Keratinocyte (primary cell): ENCODE results near the gene RAVER1. TPM values are rescaled to one million over a fixed set of nuclear protein-coding genes. Genes with fewer than 3 reads are reported as not detected.
A peak's percentile ranks its signal among the peaks of the same experiment; 100 is the strongest.

Source experiments
- DNase-seq: peaks from one replicate; pipeline ENCODE4 v3.0.0-alpha.2; 2011; ENCODE audit warnings: low read depth, missing footprints, low spot score
- FAIRE-seq: peaks from 2 replicates; lab custom pipeline; 2011; peaks lifted over from hg19 to GRCh38; lab: Jason Lieb, UNC
- H2AFZ ChIP-seq: 2 replicates; pipeline ENCODE4 v1.6.0; 2012; ENCODE audit warnings: low read length, control low read depth, inconsistent platforms; ENCODE audit not compliant: control insufficient read depth
- H3K27ac ChIP-seq: 2 replicates; pipeline ENCODE4 v1.5.1; 2011; ENCODE audit warnings: low read length; ENCODE audit not compliant: control insufficient read depth, insufficient read depth
- H3K27me3 ChIP-seq: 3 replicates; pipeline ENCODE4 v1.6.0; 2011; ENCODE audit warnings: low read length; ENCODE audit not compliant: control insufficient read depth, insufficient read depth; ENCODE audit errors: extremely low read depth
- H3K36me3 ChIP-seq, 2 experiments: 2 replicates in 1 of 2; 3 replicates in 1 of 2; pipeline ENCODE4 v1.5.1; 2011; ENCODE audit warnings: low read length in 2 of 2, mild to moderate bottlenecking in 1 of 2; ENCODE audit not compliant: control insufficient read depth in 2 of 2, insufficient read depth in 2 of 2; ENCODE audit errors: extremely low read depth in 1 of 2
- H3K4me1 ChIP-seq: 3 replicates; pipeline ENCODE4 v1.5.1; 2011; ENCODE audit warnings: low read length; ENCODE audit not compliant: control insufficient read depth, insufficient read depth; ENCODE audit errors: extremely low read depth
- H3K4me2 ChIP-seq: 3 replicates; pipeline ENCODE4 v1.6.0; 2011; ENCODE audit warnings: low read depth, low read length; ENCODE audit not compliant: control insufficient read depth, insufficient read depth; ENCODE audit errors: extremely low read depth
- H3K4me3 ChIP-seq, 3 experiments: fragments of 200-600 bp in 1 of 3; sonication (generic) in 1 of 3; 2 replicates in 2 of 3; 3 replicates in 1 of 3; pipeline ENCODE4 v1.5.1; 2011 to 2016; ENCODE audit warnings: low read length in 3 of 3, mild to moderate bottlenecking in 3 of 3, control low read depth in 2 of 3, inconsistent platforms in 1 of 3, low read depth in 1 of 3, mixed read lengths in 1 of 3, mixed run types in 1 of 3, moderate library complexity in 1 of 3; ENCODE audit not compliant: control insufficient read depth in 2 of 3, insufficient read depth in 2 of 3; ENCODE audit errors: extremely low read depth in 1 of 3
- H3K79me2 ChIP-seq: 2 replicates; pipeline ENCODE4 v1.6.0; 2012; ENCODE audit warnings: low read length; ENCODE audit not compliant: control insufficient read depth, insufficient read depth
- H3K9ac ChIP-seq: 3 replicates; pipeline ENCODE4 v1.6.0; 2011; ENCODE audit warnings: low read length; ENCODE audit not compliant: control insufficient read depth, insufficient read depth; ENCODE audit errors: extremely low read depth
- H3K9me1 ChIP-seq: 3 replicates; pipeline ENCODE4 v1.6.0; 2011; ENCODE audit warnings: low read length; ENCODE audit not compliant: control insufficient read depth, insufficient read depth; ENCODE audit errors: extremely low read depth
- H3K9me3 ChIP-seq: 2 replicates; pipeline ENCODE4 v1.5.1; 2012; ENCODE audit warnings: low read depth, low read length; ENCODE audit not compliant: control insufficient read depth
- H4K20me1 ChIP-seq: 3 replicates; pipeline ENCODE4 v1.6.0; 2011; ENCODE audit warnings: low read length; ENCODE audit not compliant: control insufficient read depth, insufficient read depth; ENCODE audit errors: extremely low read depth
- CTCF ChIP-seq, 3 experiments: IDR thresholded peaks in 1 of 3; conservative IDR thresholded peaks in 1 of 3; optimal IDR thresholded peaks in 1 of 3; 2 replicates in 2 of 3; 3 replicates in 1 of 3; pipeline versions ENCODE3 to v1.5.1; 2011; ENCODE audit warnings: low read length in 3 of 3, mild to moderate bottlenecking in 3 of 3, moderate library complexity in 2 of 3, control low read depth in 1 of 3, inconsistent platforms in 1 of 3; ENCODE audit not compliant: insufficient read depth in 2 of 3; ENCODE audit errors: extremely low read depth in 1 of 3
- EZH2 ChIP-seq: IDR thresholded peaks from one replicate; pipeline ENCODE4 v1.6.1; 2012; ENCODE audit warnings: inconsistent platforms, mild to moderate bottlenecking, low read length, moderate library complexity
- dilution Hi-C: fragments of 300-500 bp; cut with MboI; formaldehyde crosslinking; loops from one replicate; pipeline ENCODE4 v1.7.0; 2020; ENCODE audit warnings: low sequenced_read_pairs; ENCODE audit not compliant: extremely low pct_ligation_motif_present
- polyA plus RNA-seq, 5 experiments: library from polyadenylated mRNA; depleted of rRNA in 3 of 5; stranded (reverse) in 3 of 5; stranded (forward) in 1 of 5; unstranded in 1 of 5; fragments of >200 nt; gene quantifications; 1 replicate in 1 of 5; 2 replicates in 3 of 5; 3 replicates in 1 of 5; pipeline versions ENCODE4 v1.2.1 to v1.2.3, GENCODE V29; 2011 to 2012; ENCODE audit warnings: missing spikeins in 2 of 5, low read depth in 1 of 5, low replicate concordance in 1 of 5

Gene RAVER1
- polyA plus RNA-seq, 1 donor (not counting 4 experiments of a cell fraction or from before 2014, with no cell fraction given) = 0.84 TPM

GRCh38 chr19:10333758-10334587, 644 bp upstream of the RAVER1 start:
- H3K27me3 ChIP-seq = no peaks in the 10 kb centered on the region
- no peaks in the 10 kb centered on the region for H3K9me1 ChIP-seq
- H3K36me3 ChIP-seq = peaks cover 4 to 10% of the 10 kb centered on the region in 2 experiments
- TF ChIP-seq EZH2 (no peak), CTCF (optimal IDR thresholded peaks at IDR 0.05 in 1 of 3, IDR thresholded peaks at IDR 0.05 in 1 of 3, conservative IDR thresholded peaks at IDR 0.05 in 1 of 3; ENCODE audit: extremely low read depth in 1 of 3, insufficient read depth in 2 of 3, low read length in 3 of 3) (no peak)
- dilution Hi-C loops = no loop called here
- H3K9me3 ChIP-seq = no peaks in the 10 kb centered on the region
- DNase-seq (no peak), FAIRE-seq (no peak)
- peaks cover 19% of the 10 kb centered on the region for H3K4me1 ChIP-seq
- peaks cover 33% of the 10 kb centered on the region for H3K79me2 ChIP-seq
- peak overlapping the region; percentile 99 for H3K4me2 ChIP-seq
- H2AFZ ChIP-seq = peak overlapping the region; percentile 94
- peak overlapping the region; percentile 66 for H3K9ac ChIP-seq
- H4K20me1 ChIP-seq = no peaks in the 10 kb centered on the region
- H3K4me3 ChIP-seq = peak overlapping the region; percentile 70 to 94 (median 92)
- peak overlapping the region; percentile 26 for H3K27ac ChIP-seq

- peak overlapping the region; percentile 90 for H2AFZ ChIP-seq
- H3K36me3 ChIP-seq = peaks cover 12 to 22% of the 10 kb centered on the region in 2 experiments
- H3K9me1 ChIP-seq = no peaks in the 10 kb centered on the region
- TF ChIP-seq CTCF (optimal IDR thresholded peaks at IDR 0.05 in 1 of 3, IDR thresholded peaks at IDR 0.05 in 1 of 3, conservative IDR thresholded peaks at IDR 0.05 in 1 of 3; ENCODE audit: extremely low read depth in 1 of 3, insufficient read depth in 2 of 3, low read length in 3 of 3) (peak in 2 of 3 experiments; percentile 7 to 9), EZH2 (no peak)
- H3K4me1 ChIP-seq = peaks cover 19% of the 10 kb centered on the region
- no peaks in the 10 kb centered on the region for H3K9me3 ChIP-seq
- FAIRE-seq (no peak), DNase-seq (no peak)
- H3K9ac ChIP-seq = peak overlapping the region; percentile 84
- dilution Hi-C loops = no loop called here
- H3K79me2 ChIP-seq = peaks cover 36% of the 10 kb centered on the region
- no peaks in the 10 kb centered on the region for H3K27me3 ChIP-seq
- no peaks in the 10 kb centered on the region for H4K20me1 ChIP-seq
- peak overlapping the region; percentile 70 to 94 (median 92) for H3K4me3 ChIP-seq
- peak overlapping the region; percentile 79 for H3K4me2 ChIP-seq
- H3K27ac ChIP-seq = peak overlapping the region; percentile 82
Measured at GRCh38 chr19:10332158-10332964, 968 bp downstream of the RAVER1 start.
